ENCODE measurements around the gene CCDC187. TPM values are rescaled to one million over a fixed set of nuclear protein-coding genes. Genes with fewer than 3 reads are reported as not detected.

CCDC187 gene
- total and polyA plus RNA-seq, 12 donors = 0.02 to 0.07 (median 0.03) TPM; not detected in 8

DNA sequence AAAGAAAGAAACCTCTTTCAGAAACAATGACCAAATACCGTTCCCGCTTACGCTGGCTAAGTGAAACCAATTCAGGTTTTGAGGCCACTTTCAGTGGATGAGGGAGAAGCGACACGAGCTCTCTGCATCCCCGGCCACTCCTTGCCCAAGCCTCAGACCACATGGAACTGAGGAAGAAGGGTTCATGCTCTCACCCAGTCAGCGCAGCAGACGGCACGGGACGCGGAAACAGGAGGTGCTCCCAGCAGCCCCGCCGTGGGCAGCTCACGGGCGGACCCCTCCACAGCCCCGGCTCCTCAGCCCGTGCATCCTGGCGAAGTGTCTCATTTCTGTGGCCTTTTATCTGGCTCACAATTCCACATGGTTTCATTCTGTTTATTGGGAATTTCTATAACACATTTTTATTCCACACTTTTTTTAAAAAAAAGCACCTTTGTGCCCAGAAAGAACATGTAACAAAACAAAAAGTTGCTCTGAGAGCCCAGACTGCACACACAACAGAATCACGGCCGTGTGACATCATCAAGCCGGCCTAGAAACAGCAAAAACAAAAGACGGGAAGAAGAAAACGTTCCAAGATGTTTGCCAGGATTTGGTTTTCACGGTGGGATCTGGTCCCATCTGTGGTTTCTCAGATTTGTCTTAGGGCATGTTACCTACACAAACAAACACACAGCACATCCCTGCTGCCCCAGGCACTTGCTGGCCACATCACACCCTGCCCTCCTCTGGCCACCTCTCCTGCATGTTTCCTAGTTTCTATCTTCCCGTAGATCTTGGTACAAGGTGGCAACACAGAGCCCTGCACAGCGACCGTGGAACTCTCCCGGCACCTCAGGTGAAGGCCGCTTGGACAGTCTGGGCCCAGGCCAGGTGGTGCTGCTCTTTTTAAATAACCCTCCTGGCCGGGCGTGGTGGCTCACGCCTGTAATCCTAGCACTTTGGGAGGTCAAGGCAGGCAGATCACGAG, 74.5 kb downstream of the CCDC187 start:
- 87 to 89% methylated on average over 33 of the region's 33 CpGs for WGBS, 2 donors
- TF ChIP-seq, protein P1, sequence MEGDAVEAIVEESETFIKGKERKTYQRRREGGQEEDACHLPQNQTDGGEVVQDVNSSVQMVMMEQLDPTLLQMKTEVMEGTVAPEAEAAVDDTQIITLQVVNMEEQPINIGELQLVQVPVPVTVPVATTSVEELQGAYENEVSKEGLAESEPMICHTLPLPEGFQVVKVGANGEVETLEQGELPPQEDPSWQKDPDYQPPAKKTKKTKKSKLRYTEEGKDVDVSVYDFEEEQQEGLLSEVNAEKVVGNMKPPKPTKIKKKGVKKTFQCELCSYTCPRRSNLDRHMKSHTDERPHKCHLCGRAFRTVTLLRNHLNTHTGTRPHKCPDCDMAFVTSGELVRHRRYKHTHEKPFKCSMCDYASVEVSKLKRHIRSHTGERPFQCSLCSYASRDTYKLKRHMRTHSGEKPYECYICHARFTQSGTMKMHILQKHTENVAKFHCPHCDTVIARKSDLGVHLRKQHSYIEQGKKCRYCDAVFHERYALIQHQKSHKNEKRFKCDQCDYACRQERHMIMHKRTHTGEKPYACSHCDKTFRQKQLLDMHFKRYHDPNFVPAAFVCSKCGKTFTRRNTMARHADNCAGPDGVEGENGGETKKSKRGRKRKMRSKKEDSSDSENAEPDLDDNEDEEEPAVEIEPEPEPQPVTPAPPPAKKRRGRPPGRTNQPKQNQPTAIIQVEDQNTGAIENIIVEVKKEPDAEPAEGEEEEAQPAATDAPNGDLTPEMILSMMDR (IDR thresholded peaks at IDR 0.05) = no peak

DNA sequence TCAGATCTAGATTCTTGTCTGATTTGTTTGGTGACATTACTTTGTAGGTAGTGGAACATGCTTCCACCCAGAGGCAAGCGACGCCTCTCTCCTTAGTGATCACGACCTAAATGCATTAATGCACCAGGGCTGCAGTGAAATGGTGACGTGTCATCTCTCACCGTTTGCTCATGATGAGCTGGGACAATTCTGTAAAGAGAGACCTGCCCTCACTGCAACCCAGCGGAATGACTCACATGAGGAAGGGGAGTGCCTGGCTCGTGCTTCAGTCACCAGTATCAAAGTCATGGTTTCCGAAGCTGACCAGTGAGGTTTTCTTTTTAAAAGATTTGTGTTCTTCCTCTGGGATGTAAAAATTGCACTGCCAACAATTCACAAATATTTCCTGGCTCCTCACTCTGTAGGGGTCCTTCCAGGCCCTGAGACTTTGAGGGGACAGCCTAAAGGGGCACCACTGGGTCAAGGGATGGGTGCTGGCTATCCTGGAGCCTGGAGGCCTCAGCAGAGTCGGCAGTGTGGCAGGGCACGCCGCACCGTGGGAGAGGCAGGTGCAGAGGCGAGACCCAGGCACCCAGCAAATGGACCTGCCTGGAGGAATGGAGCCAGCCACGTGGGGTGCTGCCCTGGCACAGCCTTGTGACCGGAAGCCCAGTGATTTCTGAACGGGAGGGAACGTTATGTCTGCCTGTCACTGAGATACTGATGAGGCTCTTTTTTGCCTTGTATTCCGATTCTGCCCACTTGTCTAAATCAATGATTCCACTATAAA, 75.6 kb downstream of the CCDC187 start:
- no peak overlapping the region for H3K27ac ChIP-seq
- H3K9me3 ChIP-seq = no peaks in the 10 kb centered on the region
- intact Hi-C loops (cut with DNase I) = no loop called here
- DNase-seq (no peak), ATAC-seq (no peak)
- TF ChIP-seq, protein P1 (IDR thresholded peaks at IDR 0.05) = no peak
- peaks cover 0 to 33% (median 4%) of the 10 kb centered on the region in 9 donors for H3K36me3 ChIP-seq
- H3K27me3 ChIP-seq = no peaks in the 10 kb centered on the region
- H3K4me1 ChIP-seq = peaks cover 0 to 11% (median 0%) of the 10 kb centered on the region in 9 donors
- H3K4me3 ChIP-seq = no peak overlapping the region
- 83 to 90% methylated on average over 18 of the region's 18 CpGs for WGBS, 2 donors

More for the DNA sequence above, 74.5 kb downstream of the CCDC187 start:
- DNase-seq (no peak), ATAC-seq (no peak)
- Histone ChIP-seq H3K4me1 (peaks cover 0 to 11% (median 0%) of the 10 kb centered on the region in 9 donors), H3K36me3 (peaks cover 0 to 25% (median 2%) of the 10 kb centered on the region in 9 donors), H3K27ac (no peak overlapping the region), H3K9me3 (no peaks in the 10 kb centered on the region), H3K4me3 (no peak overlapping the region), H3K27me3 (no peaks in the 10 kb centered on the region)
- intact Hi-C loops (cut with DNase I) = no loop called here

DNA sequence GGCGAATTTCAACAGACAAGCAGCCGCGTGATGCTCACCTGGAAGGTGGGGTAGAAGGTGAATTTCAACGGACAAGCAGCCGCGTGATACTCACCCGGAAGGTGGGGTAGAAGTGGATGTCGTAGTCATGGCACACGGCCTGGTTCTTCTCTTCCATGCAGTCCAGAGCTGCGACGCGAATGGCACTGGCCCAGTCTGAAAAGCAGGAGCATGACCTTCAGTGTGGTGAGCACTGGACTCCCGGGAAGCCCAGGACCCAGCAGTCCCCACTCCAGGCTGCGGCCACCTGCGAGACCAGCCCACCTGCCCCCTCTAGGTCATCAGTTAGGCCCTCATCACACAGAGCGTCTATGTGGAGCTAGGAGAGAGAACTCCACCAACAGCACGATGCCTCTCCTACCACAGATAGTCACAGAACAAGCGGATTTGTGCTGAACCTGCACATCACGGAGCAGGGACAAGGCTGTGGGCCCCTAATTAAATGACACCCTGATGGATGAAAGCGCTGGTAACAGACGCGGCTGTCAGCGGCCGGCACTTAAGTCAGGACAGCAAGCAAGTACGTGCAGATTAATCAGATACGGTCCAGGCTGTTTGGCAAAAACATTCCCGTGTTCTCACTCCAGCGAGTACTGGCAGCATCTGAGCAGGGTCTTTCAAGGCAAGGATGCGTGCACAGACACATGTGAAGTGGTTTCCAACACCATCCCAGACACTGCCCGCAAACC, 77.0 kb downstream of the CCDC187 start:
- intact Hi-C loops (cut with DNase I) = no loop called here
- Histone ChIP-seq H3K4me1 (no peaks in the 10 kb centered on the region), H3K4me3 (no peak overlapping the region), H3K36me3 (peaks cover 0 to 46% (median 4%) of the 10 kb centered on the region in 9 donors), H3K9me3 (no peaks in the 10 kb centered on the region), H3K27me3 (no peaks in the 10 kb centered on the region), H3K27ac (no peak overlapping the region)
- DNase-seq = no peak
- 89 to 92% methylated on average over 30 of the region's 30 CpGs for WGBS, 2 donors
- TF ChIP-seq, protein P1 (IDR thresholded peaks at IDR 0.05) = no peak
- ATAC-seq = no peak

Measured in heart right ventricle (tissue), 16 donors.